Uterus (tissue), 2 donors: ENCODE results near the gene TAF11L10.

ENCODE experiments used
- CTCF ChIP-seq, 4 experiments: fragments of 200-600 bp in 2 of 4; fragments of 450-650 bp in 2 of 4; sonication (generic) in 2 of 4; IDR thresholded peaks; one replicate each; pipeline ENCODE4 v1.5.1; 2016 to 2019; ENCODE audit warnings: antibody characterized with exemption in 4 of 4, mild to moderate bottlenecking in 2 of 4, moderate library complexity in 1 of 4
- POLR2A ChIP-seq, 2 donors: fragments of 450-650 bp; IDR thresholded peaks; one replicate each; pipeline ENCODE4 v1.6.1; 2016; ENCODE audit warnings: antibody characterized with exemption in 2 of 2, mild to moderate bottlenecking in 1 of 2, moderate library complexity in 1 of 2

GRCh38 chr5:17614872-17615605, 17.4 kb upstream of the TAF11L10 start:
- TF ChIP-seq CTCF (IDR thresholded peaks at IDR 0.05) = no peak
- TF ChIP-seq POLR2A (IDR thresholded peaks at IDR 0.05) = no peak
